GM12872 (cell line): ENCODE data around the gene EFCAB14.

ENCODE experiments used
- TF ChIP-seq, protein P1 (sequence below): IDR thresholded peaks from 3 replicates; pipeline ENCODE4 v1.5.1; 2011; ENCODE audit warnings: low read depth, mild to moderate bottlenecking, low read length, moderate library complexity; ENCODE audit not compliant: insufficient read depth

EFCAB14 gene

GRCh38 chr1:46687093-46687659 is 31.7 kb downstream of the EFCAB14 start:
- TF ChIP-seq, protein P1, sequence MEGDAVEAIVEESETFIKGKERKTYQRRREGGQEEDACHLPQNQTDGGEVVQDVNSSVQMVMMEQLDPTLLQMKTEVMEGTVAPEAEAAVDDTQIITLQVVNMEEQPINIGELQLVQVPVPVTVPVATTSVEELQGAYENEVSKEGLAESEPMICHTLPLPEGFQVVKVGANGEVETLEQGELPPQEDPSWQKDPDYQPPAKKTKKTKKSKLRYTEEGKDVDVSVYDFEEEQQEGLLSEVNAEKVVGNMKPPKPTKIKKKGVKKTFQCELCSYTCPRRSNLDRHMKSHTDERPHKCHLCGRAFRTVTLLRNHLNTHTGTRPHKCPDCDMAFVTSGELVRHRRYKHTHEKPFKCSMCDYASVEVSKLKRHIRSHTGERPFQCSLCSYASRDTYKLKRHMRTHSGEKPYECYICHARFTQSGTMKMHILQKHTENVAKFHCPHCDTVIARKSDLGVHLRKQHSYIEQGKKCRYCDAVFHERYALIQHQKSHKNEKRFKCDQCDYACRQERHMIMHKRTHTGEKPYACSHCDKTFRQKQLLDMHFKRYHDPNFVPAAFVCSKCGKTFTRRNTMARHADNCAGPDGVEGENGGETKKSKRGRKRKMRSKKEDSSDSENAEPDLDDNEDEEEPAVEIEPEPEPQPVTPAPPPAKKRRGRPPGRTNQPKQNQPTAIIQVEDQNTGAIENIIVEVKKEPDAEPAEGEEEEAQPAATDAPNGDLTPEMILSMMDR: no peak

DNA sequence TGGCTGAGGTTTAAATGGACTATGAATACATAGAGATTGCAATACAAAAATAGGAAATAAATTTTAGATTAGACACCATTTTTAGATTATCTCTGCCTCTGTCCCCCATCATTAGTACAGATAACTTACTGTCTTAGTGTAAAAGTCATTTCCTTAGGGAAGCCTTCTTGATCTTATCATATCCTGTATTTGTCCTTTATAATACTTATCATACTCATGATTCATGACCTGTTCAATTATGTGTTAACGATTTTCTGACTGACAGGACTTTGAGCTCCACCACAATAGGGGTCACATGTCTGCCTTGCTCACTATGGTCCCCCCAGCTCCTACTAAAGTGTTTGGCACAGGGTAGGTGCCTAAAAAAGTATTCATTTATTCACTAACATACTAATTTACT is 32.7 kb downstream of the EFCAB14 start:
- TF ChIP-seq, protein P1: no peak

- TF ChIP-seq, protein P1: no peak
Observed at GRCh38 chr1:46684670-46685069, 34.2 kb downstream of the EFCAB14 start.

DNA sequence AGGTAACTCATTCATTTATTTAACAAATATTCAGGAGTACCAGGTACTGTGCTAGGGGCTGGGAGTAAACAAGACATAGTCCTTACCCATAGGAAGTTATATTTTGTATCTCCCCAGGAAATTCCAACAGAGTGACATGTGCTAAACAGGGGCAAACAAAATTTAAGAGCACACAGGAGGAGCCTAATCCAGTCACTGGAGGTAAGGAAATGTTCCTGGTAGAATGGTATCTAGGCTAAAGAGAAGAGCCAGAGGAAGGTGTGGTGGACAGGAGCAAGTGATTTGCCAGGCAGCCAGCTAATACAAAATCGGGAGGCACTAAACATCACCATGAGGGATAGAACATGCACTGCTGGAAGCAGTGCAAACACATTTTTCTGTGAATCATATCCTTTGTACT is 36.9 kb downstream of the EFCAB14 start:
- TF ChIP-seq, protein P1: no peak

- TF ChIP-seq, protein P1: no peak
Observed at GRCh38 chr1:46681333-46682034, 37.4 kb downstream of the EFCAB14 start.

DNA sequence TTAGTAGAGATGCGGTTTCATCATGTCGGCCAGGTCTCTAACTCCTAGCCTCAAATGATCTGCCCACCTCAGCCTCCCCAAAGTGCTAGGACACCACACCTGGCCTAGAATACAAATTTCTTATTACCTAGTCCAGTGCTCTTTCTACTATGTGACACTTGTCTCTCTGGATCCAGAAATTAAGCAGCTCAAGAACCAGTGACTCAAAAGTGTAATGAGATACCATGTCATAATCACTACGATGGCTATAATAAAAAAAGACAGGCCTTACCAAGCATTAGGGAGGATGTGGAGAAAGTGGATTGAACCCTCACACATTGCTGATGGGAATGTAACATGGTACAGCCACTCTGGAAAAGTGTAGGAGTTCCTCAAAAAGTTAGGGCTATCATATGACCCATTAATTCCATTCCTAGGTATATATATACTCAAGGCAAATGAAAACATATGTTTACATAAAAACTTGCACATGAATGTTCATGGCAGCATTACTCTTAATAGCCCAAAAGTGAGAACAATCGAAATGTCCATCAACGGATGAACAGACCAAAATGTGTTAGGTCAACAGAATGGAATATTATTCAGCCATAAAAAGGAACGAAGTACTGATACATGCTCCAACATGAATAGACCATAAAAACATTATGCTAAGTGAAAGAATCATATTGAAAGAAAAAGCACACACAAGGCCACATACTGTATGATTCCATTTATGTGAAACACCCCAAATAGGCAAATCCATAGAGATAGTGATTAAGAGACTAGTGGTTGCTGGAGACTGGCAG is 38.9 kb downstream of the EFCAB14 start:
- TF ChIP-seq, protein P1: no peak

DNA sequence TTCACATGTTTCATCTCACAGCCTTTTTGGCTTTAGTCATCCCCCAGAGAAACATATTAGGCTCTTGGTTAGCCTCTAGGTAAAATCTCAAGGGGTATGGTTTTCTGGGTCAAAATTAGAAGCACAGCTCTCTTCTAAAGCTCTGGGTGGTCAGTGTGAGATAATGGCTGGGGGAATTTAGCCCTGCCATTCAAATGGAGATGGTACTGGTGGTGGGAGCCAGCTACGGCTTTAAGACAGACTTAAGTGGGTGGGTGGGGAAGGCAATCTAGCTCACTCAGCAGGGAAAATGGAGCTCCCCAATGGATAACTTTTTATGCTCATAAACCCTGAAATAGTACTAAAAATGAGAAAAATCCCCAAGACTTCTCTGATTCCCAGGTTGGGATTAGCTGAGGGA is 41.6 kb downstream of the EFCAB14 start:
- TF ChIP-seq, protein P1: no peak
